ENCODE results near the gene PTPN13.

DNA sequence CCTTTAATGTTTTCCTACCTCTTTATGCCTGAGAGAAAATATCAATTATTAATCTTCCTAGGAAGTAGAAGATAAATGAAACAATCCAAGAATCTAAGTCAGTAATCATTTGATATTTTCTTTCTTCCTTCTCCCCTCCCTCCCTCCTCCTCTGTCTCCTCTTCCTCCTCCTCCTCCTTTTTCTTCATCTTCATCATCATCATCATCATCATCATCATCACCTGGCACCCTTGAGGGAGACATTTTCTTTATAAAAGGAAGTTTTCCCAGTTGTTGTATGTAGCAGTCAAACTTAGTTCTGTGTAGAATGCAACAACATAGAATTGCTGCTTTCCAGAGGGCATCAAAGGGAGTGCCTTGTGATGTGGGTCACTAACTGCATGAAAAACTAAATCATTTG is 155.0 kb downstream of the PTPN13 start:
- TF ChIP-seq ZNF423 (tag by site-specific recombination; IDR thresholded peaks at IDR 0.05) (no peak), ZNF23 (tag by site-specific recombination; IDR thresholded peaks at IDR 0.05; ENCODE audit: borderline replicate concordance) (no peak)
- TF ChIP-seq, protein P1, sequence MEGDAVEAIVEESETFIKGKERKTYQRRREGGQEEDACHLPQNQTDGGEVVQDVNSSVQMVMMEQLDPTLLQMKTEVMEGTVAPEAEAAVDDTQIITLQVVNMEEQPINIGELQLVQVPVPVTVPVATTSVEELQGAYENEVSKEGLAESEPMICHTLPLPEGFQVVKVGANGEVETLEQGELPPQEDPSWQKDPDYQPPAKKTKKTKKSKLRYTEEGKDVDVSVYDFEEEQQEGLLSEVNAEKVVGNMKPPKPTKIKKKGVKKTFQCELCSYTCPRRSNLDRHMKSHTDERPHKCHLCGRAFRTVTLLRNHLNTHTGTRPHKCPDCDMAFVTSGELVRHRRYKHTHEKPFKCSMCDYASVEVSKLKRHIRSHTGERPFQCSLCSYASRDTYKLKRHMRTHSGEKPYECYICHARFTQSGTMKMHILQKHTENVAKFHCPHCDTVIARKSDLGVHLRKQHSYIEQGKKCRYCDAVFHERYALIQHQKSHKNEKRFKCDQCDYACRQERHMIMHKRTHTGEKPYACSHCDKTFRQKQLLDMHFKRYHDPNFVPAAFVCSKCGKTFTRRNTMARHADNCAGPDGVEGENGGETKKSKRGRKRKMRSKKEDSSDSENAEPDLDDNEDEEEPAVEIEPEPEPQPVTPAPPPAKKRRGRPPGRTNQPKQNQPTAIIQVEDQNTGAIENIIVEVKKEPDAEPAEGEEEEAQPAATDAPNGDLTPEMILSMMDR (tag by site-specific recombination; IDR thresholded peaks at IDR 0.05), result no peak
